GM19238 (cell line): ENCODE data around the gene CTNNA1.
"Not testable (repeated sequence)": the region's sequence is repeated elsewhere in the genome, so short reads cannot be mapped to it uniquely, and the experiment has no call there.

Source experiments
- DNase-seq: peaks from one replicate; pipeline ENCODE4 v3.0.0; 2011; ENCODE audit warnings: low spot score; ENCODE audit not compliant: insufficient read length

The CTNNA1 gene

GRCh38 chr5:138724470-138725146 lies 28.6 kb upstream of the CTNNA1 start:
- DNase-seq = no peak

- no peak for DNase-seq
Observed at GRCh38 chr5:138725153-138725817, 27.9 kb upstream of the CTNNA1 start.

- no peak for DNase-seq
Observed at GRCh38 chr5:138725818-138726416, 27.3 kb upstream of the CTNNA1 start.

- DNase-seq = no peak
Observed at GRCh38 chr5:138726848-138727247, 26.4 kb upstream of the CTNNA1 start.

GRCh38 chr5:138730496-138730895 lies 22.7 kb upstream of the CTNNA1 start:
- not testable (repeated sequence) for DNase-seq

- no peak for DNase-seq
Observed at GRCh38 chr5:138732466-138732865, 20.8 kb upstream of the CTNNA1 start.

GRCh38 chr5:138732933-138733332 lies 20.3 kb upstream of the CTNNA1 start:
- no peak for DNase-seq

GRCh38 chr5:138733509-138733908 lies 19.7 kb upstream of the CTNNA1 start:
- DNase-seq = no peak

- no peak for DNase-seq
Observed at GRCh38 chr5:138736293-138736692, 16.9 kb upstream of the CTNNA1 start.

- DNase-seq = no peak
Observed at GRCh38 chr5:138737494-138738265, 15.5 kb upstream of the CTNNA1 start.

GRCh38 chr5:138738399-138738798 lies 14.8 kb upstream of the CTNNA1 start:
- DNase-seq = no peak

GRCh38 chr5:138739938-138740337 lies 13.3 kb upstream of the CTNNA1 start:
- no peak for DNase-seq

GRCh38 chr5:138743484-138743883 lies 9.7 kb upstream of the CTNNA1 start:
- DNase-seq = no peak

GRCh38 chr5:138745268-138745667 lies 8.0 kb upstream of the CTNNA1 start:
- no peak for DNase-seq

- no peak for DNase-seq
Observed at GRCh38 chr5:138748630-138749081, 4.6 kb upstream of the CTNNA1 start.

GRCh38 chr5:138751344-138751743 lies 1.9 kb upstream of the CTNNA1 start:
- DNase-seq = not testable (repeated sequence)

GRCh38 chr5:138752341-138752950 lies 779 bp upstream of the CTNNA1 start:
- DNase-seq = no peak

GRCh38 chr5:138753794-138754698 lies 821 bp downstream of the CTNNA1 start:
- peak; percentile 34 for DNase-seq

GRCh38 chr5:138754699-138755057 lies 1.5 kb downstream of the CTNNA1 start:
- DNase-seq = no peak

- peak; percentile 29 for DNase-seq
Observed at GRCh38 chr5:138755084-138755748, 2.0 kb downstream of the CTNNA1 start.
